Stimulated activated CD8-positive, alpha-beta memory T cell treated with anti-CD3 and anti-CD28 coated beads, Interleukin-15, amount 100 ng/mL, for 24 hours (primary cell): ENCODE data around the gene ADAMTSL2.

ENCODE experiments used
- DNase-seq: peaks from one replicate; pipeline ENCODE4 v3.0.0-alpha.2; 2020; ENCODE audit warnings: low read depth

The ADAMTSL2 gene

GRCh38 chr9:133535306-133535877, 888 bp downstream of the ADAMTSL2 start:
- DNase-seq: no peak

DNA sequence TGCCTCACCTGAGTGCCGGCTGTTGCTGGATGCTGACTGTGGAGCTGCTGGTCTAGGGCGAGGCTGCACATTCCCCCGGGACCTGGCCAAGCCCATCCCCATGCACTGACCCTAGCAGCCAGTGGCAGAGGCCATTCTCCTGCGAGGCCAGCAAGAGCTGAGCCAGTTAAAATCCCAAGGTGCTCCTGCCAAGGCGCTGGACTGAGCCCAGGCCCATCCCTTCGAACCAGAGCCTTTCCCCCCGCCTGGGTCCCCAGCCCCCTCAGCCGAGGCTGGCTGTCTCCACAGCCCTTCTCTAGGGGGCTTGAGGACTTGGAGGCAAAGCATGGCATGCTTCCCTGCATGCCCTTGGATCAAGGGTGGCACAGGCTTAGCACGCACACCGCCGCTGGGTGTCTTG, 1.6 kb downstream of the ADAMTSL2 start:
- no peak for DNase-seq

GRCh38 chr9:133536536-133536935, 2.0 kb downstream of the ADAMTSL2 start:
- no peak for DNase-seq

- DNase-seq: no peak
Observed at GRCh38 chr9:133537257-133537656, 2.8 kb downstream of the ADAMTSL2 start.

DNA sequence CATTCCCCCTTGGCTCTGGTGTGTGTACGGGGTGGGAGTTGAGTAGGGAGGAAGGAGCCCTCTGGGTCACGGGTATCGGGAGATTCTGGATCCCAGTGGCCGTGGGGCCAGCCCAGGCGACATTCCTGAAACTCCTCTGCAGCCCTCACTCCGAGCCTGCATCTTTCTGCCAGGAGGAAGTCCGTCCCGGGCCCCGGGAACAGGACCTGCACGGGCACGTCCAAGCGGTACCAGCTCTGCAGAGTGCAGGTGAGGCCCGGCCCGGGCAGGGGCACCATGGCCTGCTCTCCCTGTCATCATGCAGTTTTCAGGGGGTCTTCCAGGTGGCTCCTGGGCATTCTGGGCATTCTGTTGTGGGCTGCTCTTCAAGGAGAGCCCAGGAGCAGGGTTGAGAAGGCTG, 3.7 kb downstream of the ADAMTSL2 start:
- no peak for DNase-seq

- DNase-seq: no peak
Observed at GRCh38 chr9:133538851-133539833, 4.6 kb downstream of the ADAMTSL2 start.

- DNase-seq: no peak
Observed at GRCh38 chr9:133539991-133540697, 5.6 kb downstream of the ADAMTSL2 start.

- no peak for DNase-seq
Observed at GRCh38 chr9:133540698-133541025, 6.2 kb downstream of the ADAMTSL2 start.

- DNase-seq: no peak
Observed at GRCh38 chr9:133542002-133542401, 7.5 kb downstream of the ADAMTSL2 start.

GRCh38 chr9:133543772-133544467, 9.4 kb downstream of the ADAMTSL2 start:
- DNase-seq: no peak

- DNase-seq: no peak
Observed at GRCh38 chr9:133545494-133546286, 11.2 kb downstream of the ADAMTSL2 start.

DNA sequence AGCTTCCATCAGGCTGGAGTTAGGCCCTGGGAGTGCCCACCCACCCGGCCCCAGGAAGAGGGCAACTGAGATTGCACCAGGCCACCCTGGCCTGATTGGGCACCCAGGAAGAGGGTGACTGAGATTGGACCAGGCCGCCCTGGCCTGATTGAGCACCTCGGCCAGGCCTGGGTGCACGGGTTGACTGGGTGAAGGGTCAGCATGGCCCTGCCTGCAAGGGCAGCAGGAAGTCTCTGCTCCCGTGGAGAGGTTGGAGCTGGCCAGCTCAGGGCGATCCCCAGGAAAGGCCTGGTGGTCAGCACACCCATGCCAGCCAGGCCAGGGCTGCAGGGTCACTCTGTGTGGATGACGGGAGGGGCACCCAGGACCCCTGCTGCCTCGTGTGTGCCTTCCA, 11.8 kb downstream of the ADAMTSL2 start:
- DNase-seq: no peak

GRCh38 chr9:133547116-133547515, 12.6 kb downstream of the ADAMTSL2 start:
- DNase-seq: no peak

GRCh38 chr9:133551446-133551845, 16.9 kb downstream of the ADAMTSL2 start:
- no peak for DNase-seq

GRCh38 chr9:133552236-133552635, 17.7 kb downstream of the ADAMTSL2 start:
- DNase-seq: no peak

DNA sequence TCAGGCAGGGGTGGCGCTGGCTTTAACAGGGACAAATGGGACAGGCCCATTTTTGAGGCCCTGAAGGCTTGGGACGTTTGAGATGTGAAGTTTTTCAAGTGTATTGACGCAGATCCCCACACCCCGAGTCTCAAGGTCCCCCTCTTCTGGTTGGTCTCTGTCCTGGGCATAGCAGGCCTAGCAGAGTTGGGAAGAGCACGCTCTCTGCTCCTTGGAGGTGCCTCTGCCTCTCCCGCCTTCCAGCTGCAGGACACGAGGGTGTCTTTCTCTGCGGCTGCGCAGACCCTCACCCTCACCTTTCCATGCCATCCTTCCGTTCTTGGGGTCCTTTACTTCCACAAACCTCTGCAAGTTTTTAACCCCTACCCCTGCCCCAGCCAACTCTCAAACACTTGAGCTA, 18.6 kb downstream of the ADAMTSL2 start:
- no peak for DNase-seq

GRCh38 chr9:133553973-133554713, 19.6 kb downstream of the ADAMTSL2 start:
- DNase-seq: no peak

DNA sequence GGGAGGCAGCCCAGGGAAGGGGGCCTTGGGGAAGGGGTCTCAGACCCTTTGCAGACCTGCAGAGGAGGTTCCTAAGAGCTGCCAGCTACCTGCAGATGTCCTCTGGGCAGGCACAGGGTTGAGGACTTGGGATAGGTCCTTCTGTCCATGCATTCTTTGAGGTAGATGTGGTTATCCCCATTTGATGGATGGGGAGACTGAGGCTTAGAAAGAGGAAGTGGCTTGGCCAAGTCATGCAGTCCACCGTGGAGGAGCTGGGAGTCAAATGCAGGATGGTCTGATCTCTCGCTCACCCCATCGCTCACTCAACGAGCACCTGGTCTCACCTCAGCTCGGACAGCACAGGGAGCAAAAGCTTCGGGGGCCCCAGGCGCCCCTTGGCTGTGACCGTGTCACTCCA, 20.2 kb downstream of the ADAMTSL2 start:
- no peak for DNase-seq

GRCh38 chr9:133556354-133556753, 21.9 kb downstream of the ADAMTSL2 start:
- no peak for DNase-seq

- DNase-seq: no peak
Observed at GRCh38 chr9:133557581-133557980, 23.1 kb downstream of the ADAMTSL2 start.
